Stomach (tissue), 9 donors: ENCODE measurements around the gene ARHGAP22. TPM values are rescaled to one million over a fixed set of nuclear protein-coding genes. Genes with fewer than 3 reads are reported as not detected.

Experiments used
- DNase-seq, 2 donors: peaks; one replicate each; pipeline versions ENCODE4 v3.0.0 to v3.0.0-alpha.2; 2013 to 2019
- H3K27ac ChIP-seq, 5 donors: fragments of 200-600 bp in 4 of 5; sonication (generic) in 4 of 5; one replicate each; pipeline ENCODE4 v1.5.1; 2013 to 2019; ENCODE audit warnings: mild to moderate bottlenecking in 1 of 5, moderate library complexity in 1 of 5
- H3K27me3 ChIP-seq, 3 donors: fragments of 200-600 bp; sonication (generic); one replicate each; pipeline ENCODE4 v1.5.1; 2017 to 2019; ENCODE audit warnings: mixed run types in 1 of 3
- H3K36me3 ChIP-seq, 4 donors: fragments of 200-600 bp; sonication (generic); 1 replicate in 3 of 4; 2 replicates in 1 of 4; pipeline ENCODE4 v1.5.1; 2016 to 2019
- H3K4me1 ChIP-seq, 4 donors: fragments of 200-600 bp; sonication (generic); one replicate each; pipeline ENCODE4 v1.5.1; 2016 to 2019
- H3K4me3 ChIP-seq, 4 donors: fragments of 200-600 bp; sonication (generic) in 3 of 4; one replicate each; pipeline ENCODE4 v1.5.1; 2016 to 2019; ENCODE audit warnings: mild to moderate bottlenecking in 1 of 4
- H3K9me3 ChIP-seq, 4 donors: fragments of 200-600 bp; sonication (generic); one replicate each; pipeline ENCODE4 v1.5.1; 2016 to 2019
- EP300 ChIP-seq: sonication (generic); formaldehyde crosslinking; IDR thresholded peaks from one replicate; pipeline ENCODE4 v1.6.1; 2017; ENCODE audit warnings: antibody characterized with exemption
- POLR2A ChIP-seq, 4 donors: fragments of 450-650 bp; IDR thresholded peaks; one replicate each; pipeline ENCODE4 v1.6.1; 2016; ENCODE audit warnings: antibody characterized with exemption in 4 of 4, control low read depth in 2 of 4, mild to moderate bottlenecking in 1 of 4, moderate library complexity in 1 of 4
- POLR2AphosphoS5 ChIP-seq, 3 donors: sonication (generic); formaldehyde crosslinking; IDR thresholded peaks; one replicate each; pipeline ENCODE4 v1.6.1; 2016; ENCODE audit warnings: antibody characterized with exemption in 3 of 3
- WGBS, 5 donors: extraction: QIAGEN DNeasy Blood & Tissue Kit in 3 of 5; methylation state at CpG; one replicate each; pipeline versions ENCODE4 v1.1.5 to v1.1.7; 2013 to 2018; 5-methylcytosine and 5-hydroxymethylcytosine counted together
- intact Hi-C: fragments of 100-400 bp; cut with DNase I; formaldehyde crosslinking; loops from one replicate; pipeline ENCODE4 v1.15.1; 2023; ENCODE audit warnings: low total_unique reads
- polyA plus RNA-seq, 3 donors: library from polyadenylated mRNA; stranded (reverse); fragments of 200-250 nt; gene quantifications; one replicate each; pipeline ENCODE4 v1.2.3, GENCODE V29; 2013
- total RNA-seq, 5 donors: library from RNA; depleted of rRNA; stranded (reverse); fragments of >200 nt; gene quantifications; one replicate each; pipeline versions ENCODE4 v1.1.0 to v1.2.3, GENCODE V29; 2014 to 2016
- TF ChIP-seq, protein P1 (sequence below), 7 experiments: fragments of 450-650 bp in 4 of 7; fragments of 200-600 bp in 3 of 7; sonication (generic) in 3 of 7; IDR thresholded peaks; one replicate each; pipeline ENCODE4 v1.5.1; 2016 to 2019; ENCODE audit warnings: antibody characterized with exemption in 7 of 7, control low read depth in 2 of 7, mild to moderate bottlenecking in 1 of 7
- donor health status: healthy with polysubstance abuse.
- donor health status: Bipolar disorder and iron deficiency.
- donor health status: healthy.

Gene ARHGAP22
- total and polyA plus RNA-seq, 8 donors = 1.3 to 28.6 (median 2.2) TPM; not detected in 1

DNA sequence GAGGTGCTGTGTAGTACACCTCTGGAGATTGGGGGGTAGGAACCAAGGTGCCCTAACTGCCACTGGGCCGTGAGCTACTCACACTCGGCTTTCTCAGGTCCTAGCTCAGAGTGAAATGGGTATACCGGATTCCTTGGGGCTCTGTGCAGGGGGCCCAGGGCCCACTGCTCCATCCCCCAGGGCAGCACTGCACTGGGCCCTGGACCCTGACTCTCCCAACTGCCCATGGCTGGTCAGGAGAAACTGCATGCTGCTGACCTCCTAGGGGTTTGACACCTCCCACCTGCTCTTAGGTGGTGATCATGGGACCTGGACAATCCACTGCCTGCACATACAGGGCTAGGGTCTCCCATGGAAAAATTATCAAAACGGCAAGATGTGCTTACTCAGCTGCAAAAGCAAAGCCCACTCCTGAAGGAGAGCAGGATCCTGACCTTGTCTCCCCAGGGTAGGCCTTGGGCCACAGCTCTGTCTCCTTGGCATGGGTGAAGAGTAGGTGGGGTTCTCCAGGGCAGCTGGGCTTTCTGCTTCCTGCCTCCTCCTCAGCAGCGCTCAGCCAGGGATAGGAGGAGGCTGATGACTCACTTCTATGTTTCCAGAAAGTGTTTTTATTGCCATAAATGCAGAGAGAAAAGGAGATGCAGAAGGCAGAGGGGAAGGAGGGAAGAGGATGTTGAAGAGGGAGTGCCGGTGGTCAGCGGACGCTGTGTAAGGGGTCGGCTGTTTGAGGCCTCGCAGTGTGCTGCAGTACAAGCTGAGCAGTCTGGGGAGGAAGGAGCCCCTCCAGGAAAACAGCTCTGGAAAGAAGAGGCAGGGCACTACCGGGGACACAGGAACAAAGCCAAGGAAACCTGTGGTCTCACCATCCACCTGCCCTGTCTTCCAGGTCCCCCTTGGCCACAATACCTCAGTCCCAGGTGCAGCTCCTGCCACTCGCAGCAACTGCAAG lies 107.8 kb downstream of the ARHGAP22 start:
- 60 to 75% (median 67%) methylated on average over 11 to 12 of the region's 12 CpGs for WGBS, 5 donors
- DNase-seq = peak; percentile 13 to 57
- peaks cover 0 to 10% (median 3%) of the 10 kb centered on the region in 4 donors for H3K4me1 ChIP-seq
- TF ChIP-seq POLR2A (IDR thresholded peaks at IDR 0.05) (no peak), EP300 (no peak), POLR2AphosphoS5 (IDR thresholded peaks at IDR 0.05) (no peak)
- TF ChIP-seq, protein P1, sequence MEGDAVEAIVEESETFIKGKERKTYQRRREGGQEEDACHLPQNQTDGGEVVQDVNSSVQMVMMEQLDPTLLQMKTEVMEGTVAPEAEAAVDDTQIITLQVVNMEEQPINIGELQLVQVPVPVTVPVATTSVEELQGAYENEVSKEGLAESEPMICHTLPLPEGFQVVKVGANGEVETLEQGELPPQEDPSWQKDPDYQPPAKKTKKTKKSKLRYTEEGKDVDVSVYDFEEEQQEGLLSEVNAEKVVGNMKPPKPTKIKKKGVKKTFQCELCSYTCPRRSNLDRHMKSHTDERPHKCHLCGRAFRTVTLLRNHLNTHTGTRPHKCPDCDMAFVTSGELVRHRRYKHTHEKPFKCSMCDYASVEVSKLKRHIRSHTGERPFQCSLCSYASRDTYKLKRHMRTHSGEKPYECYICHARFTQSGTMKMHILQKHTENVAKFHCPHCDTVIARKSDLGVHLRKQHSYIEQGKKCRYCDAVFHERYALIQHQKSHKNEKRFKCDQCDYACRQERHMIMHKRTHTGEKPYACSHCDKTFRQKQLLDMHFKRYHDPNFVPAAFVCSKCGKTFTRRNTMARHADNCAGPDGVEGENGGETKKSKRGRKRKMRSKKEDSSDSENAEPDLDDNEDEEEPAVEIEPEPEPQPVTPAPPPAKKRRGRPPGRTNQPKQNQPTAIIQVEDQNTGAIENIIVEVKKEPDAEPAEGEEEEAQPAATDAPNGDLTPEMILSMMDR (IDR thresholded peaks at IDR 0.05) = no peak
- peaks cover 0 to 25% (median 4%) of the 10 kb centered on the region in 3 donors for H3K27me3 ChIP-seq
- no peaks in the 10 kb centered on the region for H3K9me3 ChIP-seq
- no peaks in the 10 kb centered on the region for H3K36me3 ChIP-seq
- H3K4me3 ChIP-seq = no peak overlapping the region
- no peak overlapping the region for H3K27ac ChIP-seq
- intact Hi-C loops = no loop called here

GRCh38 chr10:48496105-48496830 lies 108.6 kb downstream of the ARHGAP22 start:
- 76 to 86% (median 83%) methylated on average over 9 to 10 of the region's 10 CpGs for WGBS, 5 donors
- intact Hi-C loops = no loop called here
- peaks cover 0 to 25% (median 4%) of the 10 kb centered on the region in 3 donors for H3K27me3 ChIP-seq
- no peak overlapping the region for H3K4me3 ChIP-seq
- TF ChIP-seq, protein P1 (IDR thresholded peaks at IDR 0.05) = no peak
- TF ChIP-seq EP300 (no peak), POLR2A (IDR thresholded peaks at IDR 0.05) (no peak), POLR2AphosphoS5 (IDR thresholded peaks at IDR 0.05) (no peak)
- peaks cover 0 to 10% (median 3%) of the 10 kb centered on the region in 4 donors for H3K4me1 ChIP-seq
- DNase-seq = peak in 1 of 2 donors; percentile 18
- H3K9me3 ChIP-seq = no peaks in the 10 kb centered on the region
- H3K27ac ChIP-seq = no peak overlapping the region
- H3K36me3 ChIP-seq = no peaks in the 10 kb centered on the region

- Histone ChIP-seq H3K27me3 (peaks cover 0 to 25% (median 4%) of the 10 kb centered on the region in 3 donors), H3K27ac (no peak overlapping the region), H3K36me3 (no peaks in the 10 kb centered on the region), H3K9me3 (no peaks in the 10 kb centered on the region), H3K4me1 (peaks cover 0 to 10% (median 3%) of the 10 kb centered on the region in 4 donors), H3K4me3 (no peak overlapping the region)
- 75 to 83% (median 82%) methylated on average over 11 of the region's 11 CpGs for WGBS, 5 donors
- DNase-seq = peak in 1 of 2 donors; percentile 9
- intact Hi-C loops = no loop called here
- TF ChIP-seq POLR2AphosphoS5 (IDR thresholded peaks at IDR 0.05) = no peak
- TF ChIP-seq, protein P1 (IDR thresholded peaks at IDR 0.05) = no peak
- TF ChIP-seq EP300 = no peak
- no peak for TF ChIP-seq POLR2A (IDR thresholded peaks at IDR 0.05)
Measured at GRCh38 chr10:48495282-48496045, 109.4 kb downstream of the ARHGAP22 start.

- peaks cover 0 to 25% (median 4%) of the 10 kb centered on the region in 3 donors for H3K27me3 ChIP-seq
- peak in 1 of 2 donors; percentile 1 for DNase-seq
- H3K27ac ChIP-seq = no peak overlapping the region
- no peaks in the 10 kb centered on the region for H3K9me3 ChIP-seq
- TF ChIP-seq, protein P1 (IDR thresholded peaks at IDR 0.05) = no peak
- TF ChIP-seq POLR2AphosphoS5 (IDR thresholded peaks at IDR 0.05) = no peak
- TF ChIP-seq EP300 = no peak
- TF ChIP-seq POLR2A (IDR thresholded peaks at IDR 0.05) = no peak
- no peaks in the 10 kb centered on the region for H3K36me3 ChIP-seq
- peaks cover 0 to 10% (median 3%) of the 10 kb centered on the region in 4 donors for H3K4me1 ChIP-seq
- intact Hi-C loops = no loop called here
- 48 to 96% (median 78%) methylated on average over 5 of the region's 5 CpGs for WGBS, 5 donors
- H3K4me3 ChIP-seq = no peak overlapping the region
Measured at GRCh38 chr10:48494611-48495010, 110.3 kb downstream of the ARHGAP22 start.
